Measurements from ENCODE around the gene HTT-AS. TPM values are rescaled to one million over a fixed set of nuclear protein-coding genes. Genes with fewer than 3 reads are reported as not detected.

HTT-AS gene
- total and polyA plus RNA-seq, 2 of the 8 experiments (the other 6 are each of a cell fraction or from before 2014, with no cell fraction given) = not detected

DNA sequence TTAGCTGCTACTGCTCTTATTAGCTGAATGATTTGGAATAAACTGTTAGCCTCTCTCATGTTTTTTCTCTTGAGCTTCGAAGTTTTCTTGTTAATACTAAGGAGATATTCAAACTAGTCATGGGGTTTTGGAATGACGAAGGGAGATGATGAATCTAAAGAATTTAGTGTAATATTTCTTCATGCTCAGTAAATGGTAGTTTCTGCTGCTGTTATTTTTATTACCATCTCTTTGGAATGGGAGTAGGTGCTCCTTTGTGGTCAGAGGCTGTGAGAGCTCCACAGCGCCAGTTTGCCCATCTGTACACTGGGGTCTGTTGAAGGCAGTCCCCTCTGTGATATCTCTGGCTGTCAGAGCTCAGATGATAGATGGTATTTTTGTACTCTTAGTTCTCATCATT is 33.9 kb upstream of the HTT-AS start:
- no peaks in the 10 kb centered on the region for H3K79me2 ChIP-seq (ENCODE audit: control insufficient read depth in 1 of 2, insufficient read depth in 2 of 2, low read length in 2 of 2)

More for the DNA sequence above, 33.9 kb upstream of the HTT-AS start:
- no peak overlapping the region for H2AFZ ChIP-seq (ENCODE audit: low read length)
- no peak overlapping the region for H2BK15ac ChIP-seq (ENCODE audit: low read length)
- no peak overlapping the region for H3K4me3 ChIP-seq (ENCODE audit: extremely low read depth in 1 of 4, insufficient read depth in 2 of 4, low read depth in 3 of 4, low read length in 4 of 4)
- H3K79me1 ChIP-seq (ENCODE audit: low read depth, low read length) = peaks cover 3% of the 10 kb centered on the region; the same call in 1 of the 2 replicates
- FAIRE-seq (no peak), DNase-seq (ENCODE audit: low read depth in 1 of 2, low spot score in 2 of 2) (no peak)
- H3K4ac ChIP-seq (replicated peaks; ENCODE audit: insufficient read length, low read depth, low read length) = no peak overlapping the region
- no peaks in the 10 kb centered on the region for H3K4me1 ChIP-seq (replicated peaks in 1 of 4; ENCODE audit: control insufficient read depth in 3 of 4, insufficient read depth in 4 of 4, low read length in 3 of 4)
- 86% methylated on average over 3 of the region's 3 CpGs; no CpG with 5 or more reads in 1 of the 2 experiments for WGBS, 2 experiments (ENCODE audit: extremely low coverage in 1 of 2, insufficient coverage in 1 of 2, insufficient read length in 1 of 2, insufficient replicate concordance in 2 of 2, low coverage in 1 of 2, low lambda C conversion rate in 2 of 2, missing lambda C conversion rate in 1 of 2)
- no peak overlapping the region for H3K27ac ChIP-seq (ENCODE audit: low read depth, low read length)
- H3K56ac ChIP-seq (replicated peaks; ENCODE audit: insufficient read length, low read depth, low read length) = no peak overlapping the region
- H3K14ac ChIP-seq (ENCODE audit: insufficient read length) = no peak overlapping the region
- H3K36me3 ChIP-seq (ENCODE audit: control insufficient read depth in 2 of 4, insufficient read depth in 4 of 4, low read length in 3 of 4) = peaks cover 19 to 48% (median 34%) of the 10 kb centered on the region in 4 experiments
- TF ChIP-seq NRF1 (IDR thresholded peaks at IDR 0.05; ENCODE audit: low read depth, low read length) (no peak), EGR1 (IDR thresholded peaks at IDR 0.05; ENCODE audit: borderline replicate concordance, low read depth, low read length) (no peak), PHF8 (conservative IDR thresholded peaks at IDR 0.05; ENCODE audit: low read depth, low read length) (no peak), RFX5 (IDR thresholded peaks at IDR 0.05; ENCODE audit: borderline replicate concordance, low read depth, low read length) (no peak), EZH2 (IDR thresholded peaks at IDR 0.05; ENCODE audit: low read depth, low read length, severe bottlenecking) (no peak), RAD21 (IDR thresholded peaks at IDR 0.05 in 1 of 2, conservative IDR thresholded peaks at IDR 0.05 in 1 of 2; ENCODE audit: low read depth in 2 of 2, low read length in 2 of 2) (no peak), GABPA (IDR thresholded peaks at IDR 0.05; ENCODE audit: borderline replicate concordance, insufficient read depth, low read length) (no peak), POLR2A (IDR thresholded peaks at IDR 0.05; ENCODE audit: control extremely low read depth in 1 of 2, low read depth in 2 of 2, low read length in 2 of 2) (no peak), RXRA (IDR thresholded peaks at IDR 0.05; ENCODE audit: insufficient read depth, low read depth, low read length) (no peak), BCL11A (IDR thresholded peaks at IDR 0.05; ENCODE audit: low read depth in 2 of 2, low read length in 2 of 2) (no peak), TAF1 (IDR thresholded peaks at IDR 0.05; ENCODE audit: low read depth, low read length) (no peak), SP4 (IDR thresholded peaks at IDR 0.05; ENCODE audit: low read length) (no peak), RNF2 (IDR thresholded peaks at IDR 0.05; ENCODE audit: borderline replicate concordance, low read depth, low read length, missing control alignments, poor library complexity, severe bottlenecking) (no peak), CBX8 (IDR thresholded peaks at IDR 0.05; ENCODE audit: borderline replicate concordance, low read depth, low read length) (no peak)
- no peak overlapping the region for H3K23ac ChIP-seq (ENCODE audit: insufficient read length)
- H2BK120ac ChIP-seq (replicated peaks; ENCODE audit: low read depth, low read length) = no peak overlapping the region
- H3K9me3 ChIP-seq (ENCODE audit: insufficient read depth in 2 of 2, low read depth in 1 of 2, low read length in 1 of 2) = no peaks in the 10 kb centered on the region
- no peak overlapping the region for H3K9ac ChIP-seq (replicated peaks in 1 of 4; ENCODE audit: extremely low read depth in 1 of 4, low read depth in 3 of 4, low read length in 3 of 4)
- no peak overlapping the region for H2BK5ac ChIP-seq (ENCODE audit: low read depth, low read length)
- ChIA-PET CTCF (ENCODE audit: partially characterized antibody) (interaction anchor here (0.7 to 2.2 kb wide), 12 partner anchors 9 to 158 kb away, joined by 3 to 9 read pairs (median 4); no protein-coding TSS in a partner anchor), POLR2A (ENCODE audit: partially characterized antibody) (no interaction called here)
- H2BK12ac ChIP-seq (ENCODE audit: low read depth, low read length) = no peak overlapping the region
- H4K5ac ChIP-seq (ENCODE audit: insufficient read length, low read depth, low read length) = no peak overlapping the region
- peaks cover 0 to 6% of the 10 kb centered on the region in 2 experiments for H4K20me1 ChIP-seq (replicated peaks in 1 of 2; ENCODE audit: control insufficient read depth in 1 of 2, insufficient read depth in 2 of 2, low read length in 2 of 2)
- H4K8ac ChIP-seq (ENCODE audit: extremely low read depth, insufficient read depth, low read length) = no peak overlapping the region
- H2AK5ac ChIP-seq (ENCODE audit: low read depth, low read length) = no peak overlapping the region
- no peaks in the 10 kb centered on the region for H3K23me2 ChIP-seq (ENCODE audit: low read depth, low read length)
- H2BK20ac ChIP-seq (ENCODE audit: low read length) = no peak overlapping the region
- no peak overlapping the region for H3K18ac ChIP-seq (ENCODE audit: extremely low read depth, low read length)
- no peak overlapping the region for H4K91ac ChIP-seq (replicated peaks; ENCODE audit: insufficient read length, low read length)
- no peak overlapping the region for H3K4me2 ChIP-seq (ENCODE audit: insufficient read depth in 1 of 2, low read depth in 2 of 2, low read length in 2 of 2)
- H3K27me3 ChIP-seq (replicated peaks in 1 of 4; ENCODE audit: control insufficient read depth in 3 of 4, extremely low read depth in 1 of 4, insufficient read depth in 3 of 4, low read length in 3 of 4) = no peaks in the 10 kb centered on the region
